DND-41 (cell line): ENCODE results near the gene PDIA5.

ENCODE experiments used
- EZH2 ChIP-seq: IDR thresholded peaks from 3 replicates; pipeline ENCODE4 v1.6.1; 2012; ENCODE audit warnings: borderline replicate concordance, low read depth, mild to moderate bottlenecking, moderate library complexity, low read length, inconsistent platforms; ENCODE audit not compliant: severe bottlenecking
- TF ChIP-seq, protein P1 (sequence below): IDR thresholded peaks from 2 replicates; pipeline ENCODE4 v1.5.1; 2012; ENCODE audit warnings: borderline replicate concordance, low read length, moderate library complexity, mild to moderate bottlenecking; ENCODE audit not compliant: poor library complexity, severe bottlenecking; ENCODE audit errors: extremely low read depth

DNA sequence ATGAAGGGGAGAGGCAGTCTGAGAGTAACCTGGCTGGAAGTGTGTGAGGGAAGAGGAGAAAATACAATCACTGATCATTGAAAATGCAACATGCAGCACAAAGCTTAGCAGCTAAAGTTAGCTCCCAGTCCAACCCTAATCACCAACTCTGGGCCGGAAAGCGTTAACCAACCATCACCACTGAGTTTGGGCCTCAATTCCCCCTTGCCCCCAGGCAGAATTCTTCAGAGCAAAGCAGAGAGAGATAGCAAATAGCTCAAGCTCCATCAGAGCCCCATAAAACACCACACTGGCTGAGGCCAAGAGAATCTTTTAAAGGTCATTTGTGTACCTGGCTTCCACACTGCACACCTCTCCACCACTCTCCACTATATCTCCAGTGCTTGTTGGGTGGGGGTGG, 16.2 kb upstream of the PDIA5 start:
- TF ChIP-seq, protein P1, sequence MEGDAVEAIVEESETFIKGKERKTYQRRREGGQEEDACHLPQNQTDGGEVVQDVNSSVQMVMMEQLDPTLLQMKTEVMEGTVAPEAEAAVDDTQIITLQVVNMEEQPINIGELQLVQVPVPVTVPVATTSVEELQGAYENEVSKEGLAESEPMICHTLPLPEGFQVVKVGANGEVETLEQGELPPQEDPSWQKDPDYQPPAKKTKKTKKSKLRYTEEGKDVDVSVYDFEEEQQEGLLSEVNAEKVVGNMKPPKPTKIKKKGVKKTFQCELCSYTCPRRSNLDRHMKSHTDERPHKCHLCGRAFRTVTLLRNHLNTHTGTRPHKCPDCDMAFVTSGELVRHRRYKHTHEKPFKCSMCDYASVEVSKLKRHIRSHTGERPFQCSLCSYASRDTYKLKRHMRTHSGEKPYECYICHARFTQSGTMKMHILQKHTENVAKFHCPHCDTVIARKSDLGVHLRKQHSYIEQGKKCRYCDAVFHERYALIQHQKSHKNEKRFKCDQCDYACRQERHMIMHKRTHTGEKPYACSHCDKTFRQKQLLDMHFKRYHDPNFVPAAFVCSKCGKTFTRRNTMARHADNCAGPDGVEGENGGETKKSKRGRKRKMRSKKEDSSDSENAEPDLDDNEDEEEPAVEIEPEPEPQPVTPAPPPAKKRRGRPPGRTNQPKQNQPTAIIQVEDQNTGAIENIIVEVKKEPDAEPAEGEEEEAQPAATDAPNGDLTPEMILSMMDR = no peak
- no peak for TF ChIP-seq EZH2
